Measurements from ENCODE around the gene TNS4.

Gene TNS4

GRCh38 chr17:40515011-40515410, 13.6 kb upstream of the TNS4 start:
- no peak for DNase-seq

DNA sequence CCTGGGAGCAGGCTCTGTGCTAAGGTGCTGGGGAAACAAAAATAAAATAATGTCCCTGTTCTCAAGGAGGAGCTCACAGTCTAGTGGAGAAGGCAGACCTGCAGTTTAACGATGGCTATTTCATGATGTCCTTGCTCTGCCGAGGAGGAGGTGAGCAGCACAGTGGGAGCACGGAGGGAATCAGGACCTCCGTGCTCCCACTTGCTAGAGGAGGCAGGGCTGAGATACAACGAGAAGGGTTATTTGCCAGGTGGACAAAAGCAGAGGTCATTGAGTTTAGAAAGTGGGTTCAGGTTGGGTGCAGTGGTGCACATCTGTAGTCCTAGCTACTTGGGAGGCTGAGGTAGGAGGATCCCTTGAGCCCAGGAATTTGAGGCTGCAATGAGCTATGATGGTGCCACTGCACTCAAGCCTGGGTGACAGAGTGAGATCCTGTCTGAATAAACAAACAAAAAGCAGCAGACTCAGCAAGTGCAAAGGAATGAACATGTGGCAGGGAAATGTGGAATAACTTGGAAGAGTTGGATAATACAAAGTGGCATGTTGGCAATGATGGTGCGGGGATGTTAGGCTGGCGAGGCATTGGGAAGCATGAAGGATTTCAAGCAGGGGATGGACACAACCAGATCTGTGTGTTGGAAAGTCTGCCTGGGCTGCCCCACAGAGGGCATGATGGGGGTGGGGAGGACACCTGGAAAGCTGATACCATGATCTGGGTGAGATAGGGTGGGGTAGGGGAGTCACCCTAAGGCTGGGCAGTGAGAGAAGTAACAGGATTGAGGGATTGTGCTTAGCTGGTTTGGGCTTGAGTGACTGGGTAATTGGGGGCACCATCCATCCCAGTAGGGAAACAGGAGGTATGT, 12.8 kb upstream of the TNS4 start:
- DNase-seq, result no peak

- DNase-seq, result no peak
Measured at GRCh38 chr17:40511667-40512220, 10.3 kb upstream of the TNS4 start.

DNA sequence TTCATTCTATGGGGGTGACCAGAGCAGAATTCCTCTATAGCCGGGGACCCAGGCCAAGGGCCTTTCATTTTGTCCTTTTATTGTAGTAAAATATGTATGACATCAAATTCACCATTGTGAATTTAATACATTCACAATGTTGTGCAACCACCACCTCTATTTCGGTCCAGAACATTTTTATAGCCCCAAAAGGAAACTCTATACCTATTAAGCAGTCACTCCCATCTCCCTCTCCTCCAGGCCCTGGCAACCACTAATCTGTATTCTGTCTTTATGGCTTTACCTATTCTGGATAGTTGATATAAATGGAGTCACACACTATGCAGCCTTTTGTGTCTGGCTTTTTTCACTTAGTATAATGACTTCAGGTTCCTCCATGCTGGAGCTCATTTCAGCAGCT, 9.7 kb upstream of the TNS4 start:
- no peak for DNase-seq

- DNase-seq, result no peak
Measured at GRCh38 chr17:40510328-40510648, 8.9 kb upstream of the TNS4 start.

DNA sequence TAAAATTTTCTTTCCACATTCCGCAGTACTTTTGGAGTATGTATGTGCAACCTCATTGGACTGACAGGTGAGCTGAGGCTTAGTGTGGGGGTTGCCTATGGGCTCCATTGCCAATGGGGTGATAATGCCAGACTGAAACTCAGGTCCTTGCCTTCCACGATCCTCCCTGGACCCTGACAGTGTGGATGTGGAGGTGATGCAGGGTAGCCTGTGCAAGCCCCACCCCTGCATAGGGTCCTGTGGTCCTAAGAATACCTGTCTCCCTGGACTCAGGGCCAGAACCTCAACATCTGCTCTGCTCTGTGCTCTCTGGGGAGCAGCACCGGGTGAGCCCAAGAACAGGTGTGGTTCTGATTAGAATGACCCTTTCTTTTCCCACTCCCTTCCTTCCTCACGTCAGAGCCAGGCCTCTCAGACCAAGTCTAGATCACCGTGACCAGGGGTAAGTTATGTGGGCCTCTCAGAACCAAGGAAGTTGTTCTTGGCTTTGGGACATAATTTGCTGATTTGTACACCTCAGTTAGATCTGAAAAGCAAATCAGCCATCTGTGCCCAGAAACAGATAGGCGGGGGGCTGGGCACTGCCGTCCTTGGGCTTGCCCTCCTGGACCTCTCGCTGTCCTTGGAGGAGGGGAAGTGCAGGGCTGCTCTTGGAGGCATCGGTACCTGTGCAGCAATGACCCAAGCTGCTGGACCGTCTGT, 8.4 kb upstream of the TNS4 start:
- no peak for DNase-seq

GRCh38 chr17:40506786-40507185, 5.4 kb upstream of the TNS4 start:
- DNase-seq, result no peak

GRCh38 chr17:40503154-40503553, 1.7 kb upstream of the TNS4 start:
- no peak for DNase-seq

DNA sequence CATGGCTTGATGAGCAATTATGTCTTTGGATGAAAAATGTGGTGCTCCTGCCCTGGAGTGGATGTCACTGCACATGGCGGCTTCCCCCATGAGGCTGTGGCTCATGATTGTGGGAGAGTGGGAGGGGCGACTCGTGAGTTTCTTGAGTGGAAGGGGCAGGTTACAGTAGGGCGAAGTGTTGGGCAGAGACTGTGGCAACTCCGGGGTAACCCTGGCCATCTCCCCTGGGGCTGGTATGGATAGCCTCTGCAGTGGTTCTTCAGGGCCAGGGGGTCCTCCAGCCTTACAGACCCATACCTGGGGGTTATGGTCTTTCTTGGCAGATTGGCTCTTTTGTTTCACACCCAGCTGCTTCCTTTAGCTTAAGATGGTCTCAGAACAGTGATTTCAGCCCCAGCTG, 1.3 kb upstream of the TNS4 start:
- no peak for DNase-seq

GRCh38 chr17:40500709-40501108, 714 bp downstream of the TNS4 start:
- no peak for DNase-seq

- no peak for DNase-seq
Measured at GRCh38 chr17:40500190-40500589, 1.2 kb downstream of the TNS4 start.

DNA sequence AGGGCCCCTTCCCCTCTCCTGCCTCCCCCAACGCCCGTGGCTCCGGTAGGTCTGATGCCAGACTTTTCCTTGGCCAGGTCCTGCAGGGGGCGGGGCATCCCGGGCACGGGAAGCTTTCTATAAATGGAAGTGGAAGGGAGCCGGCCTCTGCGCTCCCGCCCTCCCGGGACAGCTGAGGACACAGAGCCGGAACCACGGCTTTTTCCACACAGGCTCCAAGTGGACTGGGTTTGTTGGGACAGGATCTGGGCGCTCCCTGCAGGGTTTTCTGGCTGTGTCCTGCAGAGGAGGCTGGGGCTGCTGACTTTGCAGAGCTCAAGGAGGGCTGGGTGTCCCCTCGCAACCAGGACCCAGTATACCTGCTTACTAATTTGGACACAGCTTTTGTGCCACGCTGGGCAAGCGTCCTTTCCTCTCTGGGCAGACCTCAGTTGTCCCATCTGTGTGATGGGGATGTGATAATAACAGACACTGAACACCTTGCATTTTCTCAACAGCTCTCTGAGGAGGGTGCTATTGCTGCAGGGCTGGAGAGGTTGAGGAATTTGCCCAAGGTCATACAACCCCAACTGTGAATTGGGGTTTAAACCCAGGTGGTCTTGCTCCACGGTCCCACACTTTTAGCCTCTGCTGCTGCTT, 1.8 kb downstream of the TNS4 start:
- peak; percentile 51 for DNase-seq

DNA sequence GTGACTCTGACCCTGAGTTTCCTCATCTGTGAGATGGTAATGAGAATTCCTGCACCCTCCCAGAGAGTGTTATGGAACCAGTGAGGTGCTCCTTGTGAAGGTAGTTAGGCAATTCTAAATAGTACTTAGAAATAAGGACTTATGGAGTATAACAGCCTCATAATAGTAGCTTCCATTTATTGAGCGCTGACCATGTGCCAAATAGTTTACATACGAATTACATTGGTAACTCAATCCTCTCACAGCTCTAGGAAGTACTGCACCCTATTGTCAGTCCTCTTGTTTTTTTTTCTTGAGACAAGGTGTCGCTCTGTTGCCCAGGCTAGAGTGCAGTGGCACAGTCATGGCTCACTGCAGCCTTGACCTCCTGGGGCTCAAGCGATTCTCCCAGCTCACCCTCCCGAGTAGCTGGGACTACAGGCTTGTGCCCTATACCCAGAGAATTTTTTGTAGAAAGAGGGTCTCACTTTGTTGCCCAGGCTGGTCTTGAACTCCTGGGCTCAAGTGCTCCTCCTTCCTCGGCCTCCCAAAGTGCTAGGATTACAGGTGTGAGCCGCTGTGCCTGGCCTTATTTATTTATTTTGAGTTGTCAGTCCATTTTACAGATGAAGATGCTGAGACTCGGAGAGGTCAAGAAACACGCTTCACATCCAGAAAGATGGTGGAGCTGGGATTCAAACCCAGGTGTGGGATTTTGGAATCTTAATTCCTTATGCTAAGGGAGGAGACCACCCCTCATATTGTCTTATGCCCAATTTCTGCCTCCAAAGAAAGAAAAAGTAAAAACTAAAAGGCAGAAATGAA, 2.9 kb downstream of the TNS4 start:
- DNase-seq, result no peak

GRCh38 chr17:40497695-40498094, 3.7 kb downstream of the TNS4 start:
- no peak for DNase-seq

GRCh38 chr17:40496634-40497420, 4.6 kb downstream of the TNS4 start:
- no peak for DNase-seq

DNA sequence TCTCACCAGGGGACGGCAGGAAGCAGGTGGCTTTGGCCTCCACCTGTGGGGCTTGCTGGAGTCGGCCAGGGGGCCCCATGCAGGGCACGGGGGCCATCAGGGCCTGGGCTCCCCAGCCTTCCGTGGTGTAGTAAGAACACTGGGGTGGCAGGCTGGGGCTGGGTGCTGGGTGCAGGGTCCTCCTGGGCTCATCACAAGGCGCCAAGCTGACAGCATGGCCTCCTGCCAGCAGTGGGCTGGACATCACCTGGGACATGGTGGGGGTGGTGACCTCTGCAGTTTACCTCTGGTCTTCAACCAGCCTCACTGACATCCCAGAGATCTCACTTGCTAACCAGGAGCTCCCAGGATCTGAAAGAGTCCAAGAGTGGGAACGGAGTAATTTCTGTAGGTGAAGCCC, 5.3 kb downstream of the TNS4 start:
- no peak for DNase-seq

- no peak for DNase-seq
Measured at GRCh38 chr17:40495140-40495539, 6.3 kb downstream of the TNS4 start.

DNA sequence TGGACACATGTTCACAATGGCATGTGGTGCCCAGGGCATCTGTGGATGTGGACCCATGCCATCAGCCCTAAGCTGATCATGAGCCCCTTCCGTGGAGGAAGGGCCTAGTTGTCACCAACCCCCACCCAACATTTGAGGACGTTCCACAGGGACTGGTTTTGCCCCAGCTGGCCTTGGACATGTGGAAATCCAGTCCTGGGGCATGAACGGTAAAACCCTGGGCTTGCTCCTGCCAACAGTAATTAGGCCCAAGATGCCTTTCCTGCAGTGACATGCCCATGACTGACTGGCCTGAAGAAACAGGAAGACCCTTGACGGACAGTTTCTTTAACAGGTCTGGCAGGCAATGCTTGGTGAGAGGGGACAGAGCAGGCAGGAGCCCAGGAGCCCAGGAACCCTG, 7.7 kb downstream of the TNS4 start:
- no peak for DNase-seq

- no peak for DNase-seq
Measured at GRCh38 chr17:40491486-40491885, 9.9 kb downstream of the TNS4 start.

DNA sequence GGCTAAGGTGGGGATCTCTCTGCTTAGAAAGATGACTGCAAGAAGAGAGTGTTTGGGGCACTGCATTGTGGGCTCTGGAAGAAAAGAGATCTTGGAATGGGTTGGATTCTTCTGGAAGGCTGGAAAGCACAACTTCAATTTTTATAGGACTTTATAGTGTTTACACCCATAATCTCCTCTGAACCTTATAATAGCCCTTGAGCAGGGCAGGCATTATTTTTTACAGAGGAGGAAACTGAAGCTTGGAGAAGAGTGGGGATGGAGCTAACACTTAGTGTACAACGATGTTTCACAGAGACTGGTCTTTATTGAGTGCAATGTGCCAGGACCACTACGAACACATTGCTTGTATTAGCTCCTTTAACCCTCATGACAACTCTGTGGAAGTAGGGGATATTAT, 10.4 kb downstream of the TNS4 start:
- no peak for DNase-seq

DNA sequence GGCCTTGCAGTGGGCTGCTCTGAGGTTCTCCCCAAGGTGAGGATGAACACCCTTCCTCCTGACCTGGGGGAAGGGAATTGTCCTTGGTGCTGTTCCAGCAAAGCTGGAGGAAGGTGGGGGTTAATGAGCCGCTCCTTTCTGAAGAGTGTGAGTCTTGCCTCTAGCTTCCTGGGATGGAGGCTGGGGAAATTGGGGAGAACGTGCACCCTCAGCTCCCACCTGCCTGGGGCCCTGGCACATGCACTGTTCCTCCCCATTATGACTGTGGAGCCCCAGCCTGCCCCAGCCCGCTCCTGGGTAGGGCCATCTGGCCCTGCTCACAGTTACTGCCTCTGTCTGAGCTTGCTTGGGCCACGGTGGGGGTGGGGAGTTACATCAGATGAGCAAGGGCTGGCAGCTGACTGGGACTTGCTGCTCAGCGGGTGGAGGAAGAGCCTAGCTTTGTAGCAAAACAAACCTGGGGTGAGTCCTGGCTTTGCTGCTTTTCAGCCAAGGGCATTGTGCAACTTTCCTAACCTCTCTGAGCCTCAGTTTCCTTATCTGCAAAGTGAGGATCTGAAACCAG, 11.1 kb downstream of the TNS4 start:
- DNase-seq, result peak; percentile 77
